IPS-11a (cell line): ENCODE results near the gene CELSR2.
A peak's percentile ranks its signal among the peaks of the same experiment; 100 is the strongest.

Experiments used
- H3K4me3 ChIP-seq: one replicate; pipeline ENCODE4 v1.5.1; 2013; ENCODE audit warnings: low read depth, low read length, control low read depth

The CELSR2 gene

GRCh38 chr1:109229531-109230127 lies 19.7 kb upstream of the CELSR2 start:
- H3K4me3 ChIP-seq: no peak overlapping the region

GRCh38 chr1:109231066-109231465 lies 18.3 kb upstream of the CELSR2 start:
- no peak overlapping the region for H3K4me3 ChIP-seq

- no peak overlapping the region for H3K4me3 ChIP-seq
Measured at GRCh38 chr1:109235137-109235536, 14.2 kb upstream of the CELSR2 start.

GRCh38 chr1:109237512-109237911 lies 11.8 kb upstream of the CELSR2 start:
- no peak overlapping the region for H3K4me3 ChIP-seq

GRCh38 chr1:109238382-109238781 lies 11.0 kb upstream of the CELSR2 start:
- H3K4me3 ChIP-seq: no peak overlapping the region

GRCh38 chr1:109239047-109239408 lies 10.3 kb upstream of the CELSR2 start:
- H3K4me3 ChIP-seq: no peak overlapping the region

GRCh38 chr1:109239409-109240068 lies 9.8 kb upstream of the CELSR2 start:
- no peak overlapping the region for H3K4me3 ChIP-seq

- no peak overlapping the region for H3K4me3 ChIP-seq
Measured at GRCh38 chr1:109240158-109241152, 8.9 kb upstream of the CELSR2 start.

GRCh38 chr1:109241344-109241743 lies 8.0 kb upstream of the CELSR2 start:
- no peak overlapping the region for H3K4me3 ChIP-seq

- no peak overlapping the region for H3K4me3 ChIP-seq
Measured at GRCh38 chr1:109241841-109242345, 7.4 kb upstream of the CELSR2 start.

GRCh38 chr1:109242387-109242786 lies 7.0 kb upstream of the CELSR2 start:
- no peak overlapping the region for H3K4me3 ChIP-seq

- no peak overlapping the region for H3K4me3 ChIP-seq
Measured at GRCh38 chr1:109243221-109243620, 6.1 kb upstream of the CELSR2 start.

- H3K4me3 ChIP-seq: no peak overlapping the region
Measured at GRCh38 chr1:109243860-109244552, 5.3 kb upstream of the CELSR2 start.

GRCh38 chr1:109246141-109246551 lies 3.2 kb upstream of the CELSR2 start:
- H3K4me3 ChIP-seq: no peak overlapping the region

- H3K4me3 ChIP-seq: no peak overlapping the region
Measured at GRCh38 chr1:109247401-109248365, 1.7 kb upstream of the CELSR2 start.

GRCh38 chr1:109248444-109248796 lies 919 bp upstream of the CELSR2 start:
- H3K4me3 ChIP-seq: no peak overlapping the region

GRCh38 chr1:109249654-109250401 lies 489 bp downstream of the CELSR2 start:
- H3K4me3 ChIP-seq: peak overlapping the region; percentile 35

GRCh38 chr1:109250454-109251276 lies 1.3 kb downstream of the CELSR2 start:
- peak overlapping the region; percentile 35 for H3K4me3 ChIP-seq
